HG03432 (cell line): ENCODE measurements around the gene BCL6B.
A peak's percentile ranks its signal among the peaks of the same experiment; 100 is the strongest.

ENCODE experiments used
- ATAC-seq: cut with Tn5 transposase; IDR thresholded peaks from one replicate; pipeline ENCODE4 v1.9.1; 2021; ENCODE audit warnings: mild to moderate bottlenecking, moderate library complexity; ENCODE audit not compliant: unreplicated experiment

Gene BCL6B

DNA sequence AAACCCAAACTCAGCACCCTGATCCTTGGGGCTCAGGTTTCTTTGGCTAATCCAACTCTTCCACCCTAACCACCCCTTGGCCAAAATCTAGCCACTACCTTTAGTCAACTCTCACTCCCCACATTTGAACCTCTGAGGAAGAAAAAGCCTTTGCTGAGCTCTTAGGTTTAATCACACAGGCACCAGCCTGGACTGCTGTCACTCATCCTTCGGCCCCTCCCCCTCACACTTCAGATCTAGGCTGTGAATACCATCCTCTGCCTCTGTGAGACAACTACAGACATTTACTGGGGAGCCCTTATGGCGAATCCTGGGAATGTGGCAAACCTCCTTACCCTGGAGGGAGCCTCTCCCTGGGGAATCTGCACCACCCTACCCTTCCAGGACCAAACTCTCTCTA is 15.7 kb upstream of the BCL6B start:
- no peak for ATAC-seq

DNA sequence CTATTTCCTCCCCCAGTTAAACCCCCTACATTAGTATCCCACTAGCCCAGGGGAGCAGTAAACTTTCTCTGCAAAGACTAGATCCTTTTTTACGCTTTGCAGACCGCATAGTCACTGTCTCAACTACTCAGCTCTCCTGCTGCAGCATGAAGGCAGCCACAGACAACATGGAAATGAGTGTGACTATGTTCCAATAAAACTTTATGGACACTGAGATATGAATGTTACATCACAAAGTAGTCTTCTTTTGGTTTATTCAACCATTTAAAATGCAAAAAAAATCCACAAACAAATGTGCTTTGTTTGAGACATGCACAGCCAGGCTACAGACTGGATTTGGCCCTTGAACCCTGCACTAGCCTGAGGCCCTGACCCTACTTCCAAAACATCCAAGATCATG is 12.3 kb upstream of the BCL6B start:
- no peak for ATAC-seq

DNA sequence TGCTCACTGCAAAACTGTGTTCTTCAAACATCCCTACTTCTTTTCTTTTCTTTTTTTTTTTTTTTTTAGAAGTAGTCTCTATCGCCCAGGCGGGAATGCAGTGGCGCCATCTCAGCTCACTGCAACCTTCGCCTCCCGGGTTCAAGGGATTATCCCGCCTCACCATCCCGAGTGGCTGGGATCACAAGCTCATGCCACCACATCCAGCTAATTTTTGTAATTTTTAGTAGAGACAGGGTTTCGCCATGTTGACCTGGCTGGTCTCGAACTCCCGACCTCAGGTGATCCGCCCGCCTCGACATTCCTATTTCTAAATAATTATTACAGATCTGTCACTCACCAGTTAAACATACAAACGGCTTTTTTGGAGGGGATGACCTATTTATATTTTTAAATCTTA is 11.4 kb upstream of the BCL6B start:
- ATAC-seq, result no peak

DNA sequence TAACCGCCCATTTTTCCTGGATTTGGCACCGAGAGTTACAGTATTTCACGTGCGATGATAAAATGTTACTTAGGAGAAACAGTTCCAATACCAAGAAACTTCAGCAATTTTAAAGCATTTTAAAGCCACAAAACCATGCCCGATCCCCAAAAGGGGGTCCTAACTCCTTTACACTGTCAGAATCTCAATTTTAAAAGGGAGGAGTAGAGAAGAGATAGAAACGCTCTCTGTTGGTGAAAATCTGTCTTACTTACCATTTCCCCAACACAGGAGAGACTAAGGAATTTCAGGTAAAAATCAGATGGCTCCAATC is 11.0 kb upstream of the BCL6B start:
- no peak for ATAC-seq

DNA sequence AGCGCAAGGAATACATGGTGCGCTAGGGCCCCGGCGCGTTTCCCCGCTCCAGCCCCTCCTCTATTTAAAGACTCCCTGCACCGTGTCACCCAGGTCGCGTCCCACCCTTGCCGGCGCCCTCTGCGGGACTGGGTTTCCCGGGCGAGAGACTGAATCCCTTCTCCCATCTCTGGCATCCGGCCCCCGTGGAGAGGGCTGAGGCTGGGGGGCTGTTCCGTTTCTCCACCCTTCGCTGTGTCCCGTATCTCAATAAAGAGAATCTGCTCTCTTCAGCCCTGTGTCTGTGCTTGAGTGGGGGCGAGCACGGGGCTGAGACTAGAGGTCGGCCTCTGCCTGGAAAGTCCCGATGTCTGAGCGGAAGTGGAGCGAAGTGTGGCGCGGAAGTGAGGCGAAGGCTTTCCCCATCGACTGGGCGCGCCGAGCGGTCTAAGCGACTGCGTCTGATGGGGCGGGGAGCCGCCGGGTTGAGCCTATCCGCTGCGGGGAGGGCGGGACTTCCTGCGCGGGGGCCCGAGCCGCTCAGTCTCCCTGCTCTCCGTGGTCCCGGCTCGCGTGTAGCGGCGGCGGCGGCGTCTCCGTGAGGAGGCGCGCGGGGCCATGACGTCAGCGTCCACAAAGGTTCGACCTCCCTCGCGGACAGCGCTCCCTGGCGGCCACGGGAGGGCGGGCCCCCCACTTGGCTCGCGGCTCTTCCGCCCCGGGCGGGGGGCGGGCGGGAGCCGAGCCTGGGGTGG is 8.4 kb upstream of the BCL6B start:
- ATAC-seq, result peak; percentile 81

DNA sequence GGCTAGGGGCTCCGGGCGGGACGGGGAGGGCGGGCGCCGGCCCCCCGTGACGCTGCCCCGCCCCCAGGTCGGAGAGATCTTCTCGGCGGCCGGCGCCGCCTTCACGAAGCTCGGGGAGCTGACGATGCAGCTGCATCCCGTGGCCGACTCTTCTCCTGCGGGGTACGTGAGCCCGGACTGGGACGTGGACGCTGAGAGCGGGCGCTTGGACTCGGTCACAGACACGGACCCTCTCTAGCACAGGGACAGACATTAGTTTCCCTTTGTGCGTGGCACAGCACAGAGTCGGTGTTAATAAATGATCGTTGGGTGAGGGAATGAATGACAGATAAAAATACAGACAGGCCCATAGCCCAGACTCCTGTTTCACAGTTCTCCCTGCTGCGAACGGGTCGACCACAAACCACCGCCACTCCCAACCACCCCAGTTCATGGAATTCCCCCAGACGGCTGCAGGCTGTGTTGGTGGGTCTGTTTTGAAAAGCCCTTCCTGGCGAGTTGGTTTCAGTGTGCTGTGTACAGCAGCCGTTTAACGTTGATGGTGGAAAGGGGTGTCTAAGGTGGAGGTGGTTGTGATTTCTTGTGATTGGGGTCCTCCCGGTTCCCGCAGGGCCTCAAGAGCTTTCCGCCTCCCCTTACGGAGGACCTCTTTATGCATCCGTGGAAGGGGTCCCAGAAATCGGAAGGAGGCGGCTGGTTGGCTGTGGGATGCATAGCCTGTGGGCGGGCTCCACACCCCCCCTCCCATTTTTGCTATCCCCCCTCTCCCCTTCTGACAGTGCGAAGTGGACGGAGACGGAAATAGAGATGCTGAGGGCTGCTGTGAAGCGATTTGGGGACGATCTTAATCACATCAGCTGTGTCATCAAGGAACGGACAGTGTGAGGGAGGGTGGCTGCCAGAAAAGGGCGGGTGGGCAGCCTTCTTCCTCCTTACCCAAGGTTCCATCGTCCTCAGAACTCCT is 7.6 kb upstream of the BCL6B start:
- ATAC-seq, result peak; percentile 17

DNA sequence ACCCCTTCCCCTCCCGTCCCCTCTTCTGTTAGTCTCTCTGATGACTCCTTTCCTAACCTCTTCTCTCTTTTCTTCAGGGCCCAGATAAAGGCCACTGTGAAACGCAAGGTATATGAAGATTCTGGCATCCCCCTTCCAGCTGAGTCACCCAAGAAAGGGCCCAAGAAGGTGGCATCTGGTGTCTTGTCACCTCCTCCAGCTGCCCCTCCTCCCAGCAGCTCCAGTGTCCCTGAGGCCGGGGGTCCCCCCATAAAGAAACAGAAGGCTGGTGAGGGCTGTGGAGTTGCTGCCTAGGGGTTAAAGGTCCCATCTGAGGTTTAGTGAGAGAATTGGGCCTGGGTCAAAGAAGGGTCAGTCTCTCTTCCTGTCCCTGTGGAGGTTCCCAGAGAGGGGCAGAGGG is 6.4 kb upstream of the BCL6B start:
- no peak for ATAC-seq

DNA sequence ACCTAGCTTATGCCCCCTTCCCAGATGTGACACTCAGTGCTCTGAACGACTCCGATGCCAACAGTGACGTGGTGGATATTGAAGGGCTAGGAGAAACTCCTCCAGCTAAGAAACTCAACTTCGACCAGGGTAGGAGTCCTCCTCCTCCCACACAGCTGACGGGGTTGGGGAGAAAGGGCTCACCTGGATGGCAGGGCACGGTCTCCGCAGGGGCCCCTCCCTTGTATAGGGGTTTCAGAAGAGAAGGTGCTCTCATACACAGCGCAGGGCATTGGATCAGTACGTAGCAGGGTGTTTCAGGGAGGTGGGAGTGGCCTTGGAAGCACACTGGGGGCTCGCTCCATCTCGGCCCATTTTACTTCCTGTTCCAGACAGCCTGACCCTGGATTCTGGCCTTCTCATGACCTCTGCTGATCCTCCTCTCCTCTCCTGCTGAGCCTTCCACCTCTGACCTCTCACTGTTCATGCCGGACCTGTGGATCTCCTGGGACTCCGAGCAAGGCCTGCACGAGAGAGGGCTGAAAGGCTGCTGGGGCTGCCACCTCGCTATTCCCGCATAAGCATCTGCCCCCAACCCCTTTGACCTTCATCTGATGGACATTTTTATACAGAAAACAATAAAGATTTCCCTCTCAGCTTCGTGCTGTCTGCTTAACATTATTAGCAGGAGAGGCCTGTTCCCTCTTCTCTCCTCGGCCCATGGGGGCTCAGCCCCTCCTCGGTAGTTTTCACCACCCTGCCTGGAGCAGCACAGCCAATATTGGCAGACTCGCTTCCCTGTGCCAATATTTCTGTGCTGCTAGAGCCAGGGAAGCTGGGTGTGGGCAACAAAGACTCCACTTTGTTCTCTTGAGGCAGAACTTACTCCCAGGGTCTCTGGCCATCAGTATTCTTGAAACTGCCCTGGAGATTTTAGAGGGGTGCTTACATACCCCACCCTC is 5.7 kb upstream of the BCL6B start:
- no peak for ATAC-seq

DNA sequence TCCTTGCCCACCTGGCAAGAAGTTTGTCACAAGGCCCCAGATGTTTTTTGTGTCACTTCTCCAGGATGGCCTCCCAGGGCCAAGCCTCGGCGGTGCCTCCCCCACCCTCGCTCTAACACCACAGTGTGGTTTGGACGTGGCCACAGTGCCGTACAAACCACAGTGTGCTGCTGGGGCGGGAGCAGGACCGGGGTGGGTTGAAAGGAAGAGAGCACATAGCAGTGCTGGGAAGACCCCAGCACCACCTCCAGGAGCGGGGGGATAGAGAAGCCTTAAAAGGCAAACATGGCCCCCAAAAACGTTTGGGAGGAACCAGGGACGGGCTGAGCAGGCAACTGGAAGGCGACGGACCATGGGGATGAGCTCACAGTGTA is 5.0 kb upstream of the BCL6B start:
- no peak for ATAC-seq

DNA sequence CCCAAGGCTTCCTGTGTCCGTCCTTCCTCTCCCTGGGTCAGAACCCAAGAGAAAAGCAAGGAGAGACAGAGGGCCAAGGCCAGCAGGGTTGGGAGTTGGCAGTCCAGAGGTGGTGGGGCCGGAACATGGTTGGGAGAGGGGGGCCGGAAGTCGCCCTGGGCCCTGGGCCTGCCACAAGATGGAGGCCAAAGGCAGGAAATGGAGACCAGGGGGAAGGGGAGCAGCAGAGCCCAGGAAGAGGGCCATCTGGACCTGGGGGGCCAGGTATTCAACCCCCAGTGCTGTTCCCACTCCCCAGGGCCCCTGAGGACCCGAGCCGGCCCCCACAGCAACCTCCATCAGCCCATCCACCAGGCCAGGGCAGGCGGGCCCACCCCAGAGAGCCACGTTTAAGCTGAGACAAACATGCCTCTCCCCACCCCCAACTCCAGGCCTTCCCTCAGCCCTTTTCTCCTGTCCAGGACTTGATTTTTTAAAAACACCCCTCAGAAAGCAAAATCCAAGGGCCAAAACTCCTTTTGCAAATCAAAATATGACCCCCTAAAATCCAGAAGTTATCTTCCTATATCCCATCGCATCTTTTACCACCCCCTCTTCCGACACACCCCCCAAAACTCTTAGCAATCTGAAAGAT is 4.4 kb upstream of the BCL6B start:
- no peak for ATAC-seq

DNA sequence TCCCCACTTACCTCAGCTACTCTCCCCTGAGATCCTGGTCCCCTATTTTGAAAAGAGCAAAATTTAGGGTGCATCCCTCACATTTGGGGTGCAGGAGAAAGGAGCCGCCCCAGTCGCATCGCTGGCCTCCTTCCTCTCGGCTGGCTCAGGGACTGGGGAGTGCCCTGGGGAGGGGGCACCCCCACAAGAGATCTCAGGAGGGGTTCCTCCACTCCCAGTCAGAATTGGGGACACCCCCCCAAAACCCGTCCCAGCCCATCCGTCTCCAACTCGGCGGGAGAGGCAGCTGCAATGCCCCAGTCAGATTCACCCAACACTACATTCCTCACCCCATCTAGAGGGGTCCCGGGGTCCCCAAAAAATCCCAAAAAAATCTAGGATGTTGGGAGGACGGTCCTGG is 3.5 kb upstream of the BCL6B start:
- no peak for ATAC-seq

DNA sequence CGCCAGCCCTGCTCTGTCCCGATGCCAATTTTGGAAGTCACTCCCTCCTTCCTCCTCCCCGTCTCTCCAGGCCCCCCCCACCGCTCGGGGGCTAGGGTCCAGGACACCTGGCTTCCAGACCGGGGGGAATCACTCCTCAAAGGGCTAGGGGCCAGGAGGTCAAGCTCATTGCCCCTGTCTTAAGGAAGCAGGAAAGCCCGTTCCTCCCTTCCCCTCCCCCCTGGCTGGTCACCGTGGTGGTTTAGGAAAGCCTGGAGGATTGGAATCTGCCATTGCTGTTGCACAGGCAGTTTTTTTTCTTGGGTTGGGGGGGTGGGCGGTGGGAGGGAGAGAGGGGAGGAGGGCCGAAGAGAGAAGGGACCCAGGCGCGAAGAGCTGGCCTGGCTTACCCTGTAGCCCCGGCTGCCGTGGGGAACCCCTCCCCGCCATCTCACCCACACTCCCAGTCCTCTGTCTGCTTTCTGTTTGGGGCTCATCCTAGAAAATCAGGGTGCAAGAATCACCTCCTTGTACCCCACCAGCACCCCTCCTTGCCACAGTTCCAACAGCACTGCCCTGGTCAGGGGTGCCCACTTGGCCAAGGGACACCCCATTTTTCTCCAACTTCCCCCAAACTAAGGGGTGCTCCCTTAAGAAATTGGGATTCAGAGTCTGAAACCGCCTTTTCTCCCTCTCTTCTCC is 2.9 kb upstream of the BCL6B start:
- no peak for ATAC-seq

DNA sequence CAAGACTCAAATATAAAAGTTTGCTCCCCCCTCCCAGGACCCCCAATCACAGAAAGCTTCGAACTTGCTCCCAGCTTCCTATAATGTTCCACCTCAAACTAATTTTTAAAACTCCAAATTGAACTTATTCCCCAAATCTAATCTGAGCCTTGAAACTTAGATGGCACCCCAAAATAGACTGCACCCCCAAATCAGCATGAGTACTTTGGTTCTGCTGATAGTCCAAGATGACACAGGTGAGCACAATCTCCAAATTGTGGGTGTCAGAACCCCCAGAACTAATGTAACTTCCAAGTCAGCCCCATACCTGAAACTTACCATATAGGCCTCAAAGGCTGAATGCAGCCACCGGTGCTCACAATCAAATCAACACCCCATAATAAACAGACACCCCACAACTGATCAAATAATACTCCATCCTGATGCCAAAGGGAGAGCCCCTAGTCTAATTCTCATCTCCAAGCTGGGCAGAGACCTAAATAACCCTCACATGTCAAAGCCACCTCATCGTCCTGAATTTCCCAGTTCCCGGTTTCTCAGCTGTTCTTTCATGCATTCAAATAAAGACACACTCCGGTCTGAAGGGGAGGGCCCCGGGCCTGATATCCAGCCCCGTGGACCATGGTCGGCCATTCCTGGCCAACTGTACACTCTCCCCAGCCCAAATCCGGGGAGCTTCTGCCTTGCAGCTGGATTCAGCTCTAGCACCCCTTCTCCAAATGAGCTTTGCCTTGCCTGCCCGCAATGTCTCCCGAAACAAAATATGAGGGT is 1.8 kb upstream of the BCL6B start:
- ATAC-seq, result no peak

DNA sequence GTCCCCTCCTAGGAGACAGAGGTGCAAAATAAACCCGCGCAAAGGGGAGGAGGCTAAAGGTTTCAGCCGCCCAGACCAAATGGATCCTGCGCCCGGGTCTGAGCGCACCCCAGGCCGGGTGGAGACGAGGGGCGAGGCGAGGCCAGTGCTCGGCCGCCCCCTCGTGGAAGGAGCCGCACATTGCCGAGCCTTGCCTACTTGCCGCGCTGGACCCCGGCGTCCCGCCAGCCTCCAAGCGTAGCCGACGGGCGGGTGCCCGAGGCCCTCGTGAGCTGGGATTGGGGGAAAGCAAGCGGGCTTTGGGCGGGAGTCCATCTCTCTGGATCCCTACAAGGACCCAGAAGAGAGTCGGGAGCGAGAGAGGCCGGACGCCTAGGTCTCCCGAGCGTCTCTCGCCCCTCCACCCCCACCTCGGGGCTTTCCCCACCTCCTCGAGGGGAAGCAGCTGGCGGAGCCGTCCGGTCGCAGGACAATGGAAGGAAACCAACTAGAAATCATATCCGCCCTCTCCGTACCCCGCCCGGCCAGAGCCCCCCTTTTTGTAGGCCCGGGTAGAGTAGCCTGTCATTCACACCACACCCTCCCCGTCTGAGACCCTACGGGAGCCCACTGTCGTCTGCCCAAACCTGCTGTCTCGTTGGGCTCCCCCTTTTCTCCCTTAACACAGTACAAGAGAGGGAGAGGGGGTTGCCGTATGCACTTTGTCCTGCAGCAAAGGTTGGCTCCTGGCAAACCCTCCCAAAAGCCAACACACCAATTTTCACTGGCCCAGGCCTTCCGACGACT is 664 bp upstream of the BCL6B start:
- ATAC-seq, result peak; percentile 74

DNA sequence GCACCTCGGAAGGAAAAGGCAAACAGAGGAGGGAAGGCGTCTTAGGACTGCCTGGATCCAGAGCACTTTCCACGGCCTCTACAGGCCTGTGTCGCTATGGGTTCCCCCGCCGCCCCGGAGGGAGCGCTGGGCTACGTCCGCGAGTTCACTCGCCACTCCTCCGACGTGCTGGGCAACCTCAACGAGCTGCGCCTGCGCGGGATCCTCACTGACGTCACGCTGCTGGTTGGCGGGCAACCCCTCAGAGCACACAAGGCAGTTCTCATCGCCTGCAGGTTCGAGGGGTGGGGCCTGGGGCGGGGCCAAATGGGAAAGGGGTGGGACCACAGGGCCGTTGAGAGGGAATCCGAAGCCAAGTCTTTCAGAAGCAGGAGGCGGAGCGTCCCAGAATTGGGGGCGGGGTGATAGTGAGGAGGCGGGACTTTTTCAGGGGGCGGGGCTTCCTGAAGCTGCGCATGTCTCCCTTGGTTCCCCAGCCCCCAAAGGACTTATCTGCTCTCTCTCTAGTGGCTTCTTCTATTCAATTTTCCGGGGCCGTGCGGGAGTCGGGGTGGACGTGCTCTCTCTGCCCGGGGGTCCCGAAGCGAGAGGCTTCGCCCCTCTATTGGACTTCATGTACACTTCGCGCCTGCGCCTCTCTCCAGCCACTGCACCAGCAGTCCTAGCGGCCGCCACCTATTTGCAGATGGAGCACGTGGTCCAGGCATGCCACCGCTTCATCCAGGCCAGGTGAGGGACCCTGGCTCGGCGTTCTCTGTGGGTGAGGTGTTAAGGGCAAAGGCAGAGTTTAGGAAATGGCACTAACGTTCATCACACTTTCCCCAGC is 939 bp downstream of the BCL6B start:
- no peak for ATAC-seq

DNA sequence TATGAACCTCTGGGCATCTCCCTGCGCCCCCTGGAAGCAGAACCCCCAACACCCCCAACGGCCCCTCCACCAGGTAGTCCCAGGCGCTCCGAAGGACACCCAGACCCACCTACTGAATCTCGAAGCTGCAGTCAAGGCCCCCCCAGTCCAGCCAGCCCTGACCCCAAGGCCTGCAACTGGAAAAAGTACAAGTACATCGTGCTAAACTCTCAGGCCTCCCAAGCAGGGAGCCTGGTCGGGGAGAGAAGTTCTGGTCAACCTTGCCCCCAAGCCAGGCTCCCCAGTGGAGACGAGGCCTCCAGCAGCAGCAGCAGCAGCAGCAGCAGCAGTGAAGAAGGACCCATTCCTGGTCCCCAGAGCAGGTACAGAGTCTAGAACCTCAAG is 1.5 kb downstream of the BCL6B start:
- no peak for ATAC-seq

DNA sequence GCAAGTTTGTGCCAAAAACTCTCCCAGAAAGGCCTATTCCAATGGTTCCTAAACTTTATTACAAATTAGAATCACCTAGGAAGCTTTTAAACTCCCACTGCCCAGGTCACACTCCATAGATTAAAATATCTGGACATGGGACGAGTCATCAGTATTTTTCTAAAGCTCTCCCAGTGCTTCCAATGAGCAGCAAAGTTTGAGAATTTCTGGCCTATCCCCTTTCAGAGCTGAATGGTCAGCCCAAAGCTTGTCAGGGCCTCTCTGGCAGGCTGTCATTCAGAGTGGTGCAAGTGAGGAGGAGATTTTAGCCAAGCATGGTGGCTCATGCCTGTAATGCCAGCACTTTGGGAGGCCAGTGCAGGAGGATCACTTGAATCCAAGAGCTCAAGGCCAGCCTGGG is 2.4 kb downstream of the BCL6B start:
- ATAC-seq, result no peak
